SK-N-SH treated with all-trans-retinoic acid at 6 μM for 48 hours (cell line): ENCODE results near the gene SLC26A9.

Experiments used
- ARNTL ChIP-seq: fragments of 450-650 bp; formaldehyde crosslinking; IDR thresholded peaks from 2 replicates; pipeline ENCODE4 v1.5.0; 2020; ENCODE audit warnings: low read depth, mild to moderate bottlenecking, moderate library complexity, borderline replicate concordance
- BACH2 ChIP-seq: fragments of 250-450 bp; sonication (Bioruptor Pico); IDR thresholded peaks from 2 replicates; pipeline ENCODE4 v1.9.0; 2021; ENCODE audit warnings: mild to moderate bottlenecking, borderline replicate concordance
- CSDC2 ChIP-seq: fragments of 250-450 bp; sonication (Bioruptor Pico); IDR thresholded peaks from 2 replicates; pipeline ENCODE4 v1.5.0; 2020; ENCODE audit warnings: mild to moderate bottlenecking, moderate library complexity
- ESRRG ChIP-seq: fragments of 250-450 bp; sonication (Bioruptor Pico); IDR thresholded peaks from 2 replicates; pipeline ENCODE4 v1.6.1; 2021; ENCODE audit warnings: mild to moderate bottlenecking
- SNAI2 ChIP-seq: fragments of 250-450 bp; sonication (Bioruptor Pico); IDR thresholded peaks from 2 replicates; pipeline ENCODE4 v1.5.0; 2020; ENCODE audit warnings: mild to moderate bottlenecking, moderate library complexity
- TOX ChIP-seq: fragments of 250-450 bp; sonication (Bioruptor Pico); IDR thresholded peaks from 2 replicates; pipeline ENCODE4 v1.8.0; 2021; ENCODE audit warnings: mild to moderate bottlenecking, moderate library complexity, borderline replicate concordance
- ZFP3 ChIP-seq: fragments of 250-450 bp; sonication (Bioruptor Pico); IDR thresholded peaks from 2 replicates; pipeline ENCODE4 v1.5.0; 2020; ENCODE audit warnings: mild to moderate bottlenecking, moderate library complexity
- ZFP30 ChIP-seq: fragments of 450-650 bp; formaldehyde crosslinking; IDR thresholded peaks from 2 replicates; pipeline ENCODE4 v1.5.0; 2022; ENCODE audit warnings: mild to moderate bottlenecking, moderate library complexity
- ZNF565 ChIP-seq: fragments of 450-650 bp; formaldehyde crosslinking; conservative IDR thresholded peaks from 2 replicates; pipeline ENCODE4 v1.5.0; 2020; ENCODE audit warnings: low read depth, mild to moderate bottlenecking, moderate library complexity
- ZNF8 ChIP-seq: fragments of 450-650 bp; formaldehyde crosslinking; IDR thresholded peaks from 2 replicates; pipeline ENCODE4 v1.5.0; 2020; ENCODE audit warnings: mild to moderate bottlenecking, moderate library complexity
- TF ChIP-seq, protein P1 (sequence below): fragments of 250-450 bp; sonication (Bioruptor Pico); IDR thresholded peaks from 2 replicates; pipeline ENCODE4 v1.5.1; 2021; ENCODE audit warnings: mild to moderate bottlenecking, moderate library complexity
- TF ChIP-seq, protein P2 (sequence below): fragments of 250-450 bp; sonication (Bioruptor Pico); IDR thresholded peaks from 2 replicates; pipeline ENCODE4 v1.8.0; 2020; ENCODE audit warnings: mild to moderate bottlenecking, moderate library complexity, borderline replicate concordance
- TF ChIP-seq, protein P3 (sequence below): fragments of 250-450 bp; sonication (Bioruptor Pico); IDR thresholded peaks from 2 replicates; pipeline ENCODE4 v1.5.0; 2020; ENCODE audit warnings: mild to moderate bottlenecking, moderate library complexity

DNA sequence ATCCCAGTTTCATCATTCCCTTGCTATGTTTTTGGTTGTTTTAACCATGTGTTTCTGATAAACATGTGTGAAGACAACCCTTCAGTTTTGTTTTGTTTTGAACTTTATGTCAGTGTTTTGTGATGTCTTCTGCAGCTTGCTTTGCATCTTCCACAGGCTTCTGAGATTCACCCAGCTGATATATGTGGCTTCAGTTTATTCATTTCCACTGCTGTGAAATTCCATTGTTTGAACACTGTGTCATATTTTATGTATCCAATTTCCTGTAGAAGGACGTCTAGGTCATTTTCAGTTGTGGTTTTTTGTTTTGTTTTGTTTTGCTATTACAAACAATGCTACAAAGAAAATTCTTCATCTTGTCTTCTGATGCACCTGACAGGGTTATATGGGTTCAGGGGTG lies 27.2 kb upstream of the SLC26A9 start:
- no peak for TF ChIP-seq SNAI2 (CRISPR knock-in tag)
- TF ChIP-seq BACH2 (CRISPR knock-in tag): no peak
- no peak for TF ChIP-seq ZFP3 (CRISPR knock-in tag)
- TF ChIP-seq, protein P1, sequence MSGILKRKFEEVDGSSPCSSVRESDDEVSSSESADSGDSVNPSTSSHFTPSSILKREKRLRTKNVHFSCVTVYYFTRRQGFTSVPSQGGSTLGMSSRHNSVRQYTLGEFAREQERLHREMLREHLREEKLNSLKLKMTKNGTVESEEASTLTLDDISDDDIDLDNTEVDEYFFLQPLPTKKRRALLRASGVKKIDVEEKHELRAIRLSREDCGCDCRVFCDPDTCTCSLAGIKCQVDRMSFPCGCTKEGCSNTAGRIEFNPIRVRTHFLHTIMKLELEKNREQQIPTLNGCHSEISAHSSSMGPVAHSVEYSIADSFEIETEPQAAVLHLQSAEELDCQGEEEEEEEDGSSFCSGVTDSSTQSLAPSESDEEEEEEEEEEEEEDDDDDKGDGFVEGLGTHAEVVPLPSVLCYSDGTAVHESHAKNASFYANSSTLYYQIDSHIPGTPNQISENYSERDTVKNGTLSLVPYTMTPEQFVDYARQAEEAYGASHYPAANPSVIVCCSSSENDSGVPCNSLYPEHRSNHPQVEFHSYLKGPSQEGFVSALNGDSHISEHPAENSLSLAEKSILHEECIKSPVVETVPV: no peak
- no peak for TF ChIP-seq ZFP30
- no peak for TF ChIP-seq TOX
- TF ChIP-seq, protein P2, sequence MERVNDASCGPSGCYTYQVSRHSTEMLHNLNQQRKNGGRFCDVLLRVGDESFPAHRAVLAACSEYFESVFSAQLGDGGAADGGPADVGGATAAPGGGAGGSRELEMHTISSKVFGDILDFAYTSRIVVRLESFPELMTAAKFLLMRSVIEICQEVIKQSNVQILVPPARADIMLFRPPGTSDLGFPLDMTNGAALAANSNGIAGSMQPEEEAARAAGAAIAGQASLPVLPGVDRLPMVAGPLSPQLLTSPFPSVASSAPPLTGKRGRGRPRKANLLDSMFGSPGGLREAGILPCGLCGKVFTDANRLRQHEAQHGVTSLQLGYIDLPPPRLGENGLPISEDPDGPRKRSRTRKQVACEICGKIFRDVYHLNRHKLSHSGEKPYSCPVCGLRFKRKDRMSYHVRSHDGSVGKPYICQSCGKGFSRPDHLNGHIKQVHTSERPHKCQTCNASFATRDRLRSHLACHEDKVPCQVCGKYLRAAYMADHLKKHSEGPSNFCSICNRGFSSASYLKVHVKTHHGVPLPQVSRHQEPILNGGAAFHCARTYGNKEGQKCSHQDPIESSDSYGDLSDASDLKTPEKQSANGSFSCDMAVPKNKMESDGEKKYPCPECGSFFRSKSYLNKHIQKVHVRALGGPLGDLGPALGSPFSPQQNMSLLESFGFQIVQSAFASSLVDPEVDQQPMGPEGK (CRISPR knock-in tag): no peak
- TF ChIP-seq, protein P3, sequence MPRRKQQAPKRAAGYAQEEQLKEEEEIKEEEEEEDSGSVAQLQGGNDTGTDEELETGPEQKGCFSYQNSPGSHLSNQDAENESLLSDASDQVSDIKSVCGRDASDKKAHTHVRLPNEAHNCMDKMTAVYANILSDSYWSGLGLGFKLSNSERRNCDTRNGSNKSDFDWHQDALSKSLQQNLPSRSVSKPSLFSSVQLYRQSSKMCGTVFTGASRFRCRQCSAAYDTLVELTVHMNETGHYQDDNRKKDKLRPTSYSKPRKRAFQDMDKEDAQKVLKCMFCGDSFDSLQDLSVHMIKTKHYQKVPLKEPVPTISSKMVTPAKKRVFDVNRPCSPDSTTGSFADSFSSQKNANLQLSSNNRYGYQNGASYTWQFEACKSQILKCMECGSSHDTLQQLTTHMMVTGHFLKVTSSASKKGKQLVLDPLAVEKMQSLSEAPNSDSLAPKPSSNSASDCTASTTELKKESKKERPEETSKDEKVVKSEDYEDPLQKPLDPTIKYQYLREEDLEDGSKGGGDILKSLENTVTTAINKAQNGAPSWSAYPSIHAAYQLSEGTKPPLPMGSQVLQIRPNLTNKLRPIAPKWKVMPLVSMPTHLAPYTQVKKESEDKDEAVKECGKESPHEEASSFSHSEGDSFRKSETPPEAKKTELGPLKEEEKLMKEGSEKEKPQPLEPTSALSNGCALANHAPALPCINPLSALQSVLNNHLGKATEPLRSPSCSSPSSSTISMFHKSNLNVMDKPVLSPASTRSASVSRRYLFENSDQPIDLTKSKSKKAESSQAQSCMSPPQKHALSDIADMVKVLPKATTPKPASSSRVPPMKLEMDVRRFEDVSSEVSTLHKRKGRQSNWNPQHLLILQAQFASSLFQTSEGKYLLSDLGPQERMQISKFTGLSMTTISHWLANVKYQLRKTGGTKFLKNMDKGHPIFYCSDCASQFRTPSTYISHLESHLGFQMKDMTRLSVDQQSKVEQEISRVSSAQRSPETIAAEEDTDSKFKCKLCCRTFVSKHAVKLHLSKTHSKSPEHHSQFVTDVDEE (CRISPR knock-in tag): no peak
- no peak for TF ChIP-seq ESRRG (CRISPR knock-in tag)
- TF ChIP-seq ZNF565 (CRISPR knock-in tag): no peak
- no peak for TF ChIP-seq ARNTL (CRISPR knock-in tag)
- no peak for TF ChIP-seq ZNF8 (CRISPR knock-in tag)
- no peak for TF ChIP-seq CSDC2 (CRISPR knock-in tag)
